Measurements from ENCODE around the gene SMC3.

DNA sequence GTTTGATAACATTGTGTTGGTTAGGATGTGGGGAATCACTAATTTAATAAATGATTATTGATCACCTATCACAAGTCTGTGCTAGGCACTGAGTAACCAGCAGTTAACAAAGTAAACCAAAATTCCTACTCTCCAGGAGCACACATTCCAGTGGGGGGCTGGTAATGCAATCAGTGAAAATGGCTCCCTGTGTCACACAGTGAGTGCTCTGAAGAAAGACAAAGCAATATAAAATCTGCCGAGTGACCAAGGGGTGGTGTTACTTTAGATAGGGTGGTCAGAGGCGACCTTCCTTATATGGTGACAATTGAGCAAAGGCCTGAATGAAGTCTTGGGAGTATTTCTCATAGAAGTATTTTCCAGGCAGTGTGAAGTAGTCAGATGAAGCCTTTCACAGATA is 13.6 kb upstream of the SMC3 start:
- no peak for TF ChIP-seq POLR2A (IDR thresholded peaks at IDR 0.05)
- TF ChIP-seq, protein P1, sequence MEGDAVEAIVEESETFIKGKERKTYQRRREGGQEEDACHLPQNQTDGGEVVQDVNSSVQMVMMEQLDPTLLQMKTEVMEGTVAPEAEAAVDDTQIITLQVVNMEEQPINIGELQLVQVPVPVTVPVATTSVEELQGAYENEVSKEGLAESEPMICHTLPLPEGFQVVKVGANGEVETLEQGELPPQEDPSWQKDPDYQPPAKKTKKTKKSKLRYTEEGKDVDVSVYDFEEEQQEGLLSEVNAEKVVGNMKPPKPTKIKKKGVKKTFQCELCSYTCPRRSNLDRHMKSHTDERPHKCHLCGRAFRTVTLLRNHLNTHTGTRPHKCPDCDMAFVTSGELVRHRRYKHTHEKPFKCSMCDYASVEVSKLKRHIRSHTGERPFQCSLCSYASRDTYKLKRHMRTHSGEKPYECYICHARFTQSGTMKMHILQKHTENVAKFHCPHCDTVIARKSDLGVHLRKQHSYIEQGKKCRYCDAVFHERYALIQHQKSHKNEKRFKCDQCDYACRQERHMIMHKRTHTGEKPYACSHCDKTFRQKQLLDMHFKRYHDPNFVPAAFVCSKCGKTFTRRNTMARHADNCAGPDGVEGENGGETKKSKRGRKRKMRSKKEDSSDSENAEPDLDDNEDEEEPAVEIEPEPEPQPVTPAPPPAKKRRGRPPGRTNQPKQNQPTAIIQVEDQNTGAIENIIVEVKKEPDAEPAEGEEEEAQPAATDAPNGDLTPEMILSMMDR (IDR thresholded peaks at IDR 0.05) = no peak
- TF ChIP-seq POLR2AphosphoS5 (IDR thresholded peaks at IDR 0.05) = no peak

All from breast epithelium (tissue), 3 donors.